IMR-90 (cell line): ENCODE measurements around the gene HOXC12.

Experiments
- FOS ChIP-seq: fragments of 150-350 bp; IDR thresholded peaks from 2 replicates; pipeline ENCODE4 v1.6.1; 2016; ENCODE audit warnings: low read depth, low read length
- MAFK ChIP-seq: IDR thresholded peaks from 2 replicates; pipeline ENCODE4 v1.6.1; 2012; ENCODE audit warnings: low read depth, low read length, improper control_type of control experiment
- RAD21 ChIP-seq: IDR thresholded peaks from 2 replicates; pipeline ENCODE4 v1.6.1; 2012; ENCODE audit warnings: low read length, improper control_type of control experiment
- TF ChIP-seq, protein P1 (sequence below): conservative IDR thresholded peaks from 2 replicates; pipeline ENCODE4 v1.5.1; 2012; ENCODE audit warnings: mild to moderate bottlenecking, low read depth, low read length, improper control_type of control experiment
- TF ChIP-seq, protein P2 (sequence below): fragments of 150-350 bp; IDR thresholded peaks from 2 replicates; pipeline ENCODE4 v1.6.1; 2016; ENCODE audit warnings: low read depth, mild to moderate bottlenecking, low read length, moderate library complexity, borderline replicate concordance

DNA sequence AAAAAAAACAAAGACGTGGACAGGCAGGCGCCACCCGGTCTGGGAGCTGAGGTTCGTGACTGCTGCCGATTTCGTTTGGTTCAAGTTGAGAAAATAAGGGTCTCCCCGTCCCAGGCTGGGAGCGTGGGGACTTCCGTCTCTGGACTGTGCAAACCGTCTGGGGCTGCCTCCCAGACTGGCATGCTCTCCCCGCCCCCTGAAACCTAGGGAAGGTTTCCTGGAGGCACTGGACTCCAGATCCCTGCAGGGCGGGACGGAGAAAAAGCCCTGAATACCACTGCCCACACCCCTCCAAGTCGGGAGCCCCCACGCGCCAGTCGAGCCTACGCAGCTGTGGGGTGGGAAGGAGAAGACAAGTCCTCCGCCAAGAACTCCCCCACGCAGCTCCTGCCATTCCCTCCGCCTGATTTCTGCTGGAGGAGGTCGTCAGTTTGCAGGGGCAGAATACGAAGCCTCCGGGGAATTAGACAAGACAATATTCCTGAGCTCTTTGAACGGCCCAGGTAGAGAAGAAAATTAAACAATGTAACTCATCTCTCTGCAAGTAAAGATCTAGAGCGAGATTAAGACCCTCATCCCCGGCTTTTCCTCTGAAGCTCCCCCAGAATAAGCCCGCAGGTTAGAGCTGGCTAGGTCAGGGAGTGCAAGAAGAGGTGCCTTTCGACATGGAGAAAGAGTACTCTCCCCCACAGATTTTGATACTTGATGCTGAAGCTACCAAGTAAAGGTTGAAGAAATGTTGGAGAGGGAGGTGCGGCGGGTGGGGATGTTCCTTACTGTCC, 26.5 kb upstream of the HOXC12 start:
- TF ChIP-seq, protein P1, sequence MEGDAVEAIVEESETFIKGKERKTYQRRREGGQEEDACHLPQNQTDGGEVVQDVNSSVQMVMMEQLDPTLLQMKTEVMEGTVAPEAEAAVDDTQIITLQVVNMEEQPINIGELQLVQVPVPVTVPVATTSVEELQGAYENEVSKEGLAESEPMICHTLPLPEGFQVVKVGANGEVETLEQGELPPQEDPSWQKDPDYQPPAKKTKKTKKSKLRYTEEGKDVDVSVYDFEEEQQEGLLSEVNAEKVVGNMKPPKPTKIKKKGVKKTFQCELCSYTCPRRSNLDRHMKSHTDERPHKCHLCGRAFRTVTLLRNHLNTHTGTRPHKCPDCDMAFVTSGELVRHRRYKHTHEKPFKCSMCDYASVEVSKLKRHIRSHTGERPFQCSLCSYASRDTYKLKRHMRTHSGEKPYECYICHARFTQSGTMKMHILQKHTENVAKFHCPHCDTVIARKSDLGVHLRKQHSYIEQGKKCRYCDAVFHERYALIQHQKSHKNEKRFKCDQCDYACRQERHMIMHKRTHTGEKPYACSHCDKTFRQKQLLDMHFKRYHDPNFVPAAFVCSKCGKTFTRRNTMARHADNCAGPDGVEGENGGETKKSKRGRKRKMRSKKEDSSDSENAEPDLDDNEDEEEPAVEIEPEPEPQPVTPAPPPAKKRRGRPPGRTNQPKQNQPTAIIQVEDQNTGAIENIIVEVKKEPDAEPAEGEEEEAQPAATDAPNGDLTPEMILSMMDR: no peak
- TF ChIP-seq, protein P2, sequence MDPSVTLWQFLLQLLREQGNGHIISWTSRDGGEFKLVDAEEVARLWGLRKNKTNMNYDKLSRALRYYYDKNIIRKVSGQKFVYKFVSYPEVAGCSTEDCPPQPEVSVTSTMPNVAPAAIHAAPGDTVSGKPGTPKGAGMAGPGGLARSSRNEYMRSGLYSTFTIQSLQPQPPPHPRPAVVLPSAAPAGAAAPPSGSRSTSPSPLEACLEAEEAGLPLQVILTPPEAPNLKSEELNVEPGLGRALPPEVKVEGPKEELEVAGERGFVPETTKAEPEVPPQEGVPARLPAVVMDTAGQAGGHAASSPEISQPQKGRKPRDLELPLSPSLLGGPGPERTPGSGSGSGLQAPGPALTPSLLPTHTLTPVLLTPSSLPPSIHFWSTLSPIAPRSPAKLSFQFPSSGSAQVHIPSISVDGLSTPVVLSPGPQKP: no peak
- TF ChIP-seq RAD21: no peak
- no peak for TF ChIP-seq MAFK
- no peak for TF ChIP-seq FOS
